Erythroblast (primary cell): ENCODE data around the gene KLF7.

Source experiments
- GATA1 ChIP-seq: IDR thresholded peaks from 2 replicates; pipeline ENCODE4 v1.6.1; 2011; ENCODE audit warnings: low read depth, mild to moderate bottlenecking, control low read depth, low read length, moderate library complexity
- POLR2A ChIP-seq: IDR thresholded peaks from 2 replicates; pipeline ENCODE4 v1.6.1; 2011; ENCODE audit warnings: mild to moderate bottlenecking, low read length

DNA sequence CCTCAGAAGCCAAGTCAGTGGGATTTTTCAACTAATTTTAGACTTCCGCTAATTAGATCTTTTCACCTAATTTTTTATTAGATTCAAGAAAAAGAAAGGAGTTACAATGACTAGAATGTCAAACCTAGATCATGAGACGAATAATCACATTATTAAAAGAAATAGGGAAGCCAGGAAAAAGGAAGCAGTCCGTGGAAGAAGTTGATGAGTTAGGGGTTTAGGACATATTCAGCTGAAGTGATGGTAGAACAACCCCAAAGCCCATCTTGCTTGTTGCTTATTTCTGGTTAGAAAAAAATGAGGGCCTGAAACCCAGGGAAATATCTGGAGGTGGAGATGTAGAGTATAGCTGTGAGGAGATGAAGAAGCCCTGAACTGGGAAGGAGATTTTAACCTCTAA lies 8.0 kb downstream of the KLF7 start:
- no peak for TF ChIP-seq POLR2A
- TF ChIP-seq GATA1, result no peak
